Endothelial cell of umbilical vein (primary cell): ENCODE data around the gene TLE1. TPM values are rescaled to one million over a fixed set of nuclear protein-coding genes. Genes with fewer than 3 reads are reported as not detected.

Experiments used
- BruUV-seq: library from RNA; stranded (reverse); fragments of 400-500 nt; replicated peaks from 2 replicates; lab custom pipeline; 2021; lab: Mats Ljungman, UMichigan
- CTCF ChIA-PET: fragments of 300-600, 350-600 bp; sonication (Branson Sonifier 250); formaldehyde crosslinking; loops from one replicate; lab custom pipeline; 2021; ENCODE audit warnings: antibody characterized with exemption, inconsistent platforms; lab: Charles Lee
- POLR2A ChIA-PET: fragments of 300-600, 350-600 bp; sonication (Branson Sonifier 250); formaldehyde crosslinking; loops from one replicate; lab custom pipeline; 2021; ENCODE audit warnings: antibody characterized with exemption, inconsistent platforms; lab: Charles Lee
- DNase-seq: peaks from one replicate; pipeline ENCODE4 v3.0.0-alpha.2; 2011; ENCODE audit warnings: low read depth, low spot score
- FAIRE-seq: peaks from 2 replicates; lab custom pipeline; 2011; peaks lifted over from hg19 to GRCh38; lab: Jason Lieb, UNC
- H2AFZ ChIP-seq: 2 replicates; pipeline ENCODE4 v1.6.0; 2012; ENCODE audit warnings: low read depth, low read length, control low read depth, inconsistent platforms
- H3K27ac ChIP-seq: 2 replicates; pipeline ENCODE4 v1.5.1; 2011; ENCODE audit warnings: low read depth, mild to moderate bottlenecking, control low read depth, low read length, moderate library complexity; ENCODE audit not compliant: insufficient read depth
- H3K27me3 ChIP-seq, 2 experiments: 2 replicates each; pipeline versions ENCODE4 v1.6.0 to v1.6.1; 2011; ENCODE audit warnings: low read length in 2 of 2, mixed read lengths in 1 of 2; ENCODE audit not compliant: control insufficient read depth in 2 of 2, insufficient read depth in 2 of 2
- H3K36me3 ChIP-seq, 2 experiments: 2 replicates in 1 of 2; 3 replicates in 1 of 2; pipeline ENCODE4 v1.5.1; 2011; ENCODE audit warnings: low read length in 2 of 2, mild to moderate bottlenecking in 1 of 2, moderate library complexity in 1 of 2; ENCODE audit not compliant: control insufficient read depth in 2 of 2, insufficient read depth in 2 of 2; ENCODE audit errors: extremely low read depth in 1 of 2
- H3K4me1 ChIP-seq: 3 replicates; pipeline ENCODE4 v1.5.1; 2011; ENCODE audit warnings: mild to moderate bottlenecking, low read length; ENCODE audit not compliant: control insufficient read depth, insufficient read depth; ENCODE audit errors: extremely low read depth
- H3K4me2 ChIP-seq: 2 replicates; pipeline ENCODE4 v1.6.1; 2011; ENCODE audit warnings: low read length, control low read depth, mixed read lengths; ENCODE audit not compliant: insufficient read depth
- H3K4me3 ChIP-seq, 3 experiments: fragments of 200-600 bp in 1 of 3; sonication (generic), shearing (Covaris generic) in 1 of 3; replicated peaks in 1 of 3; 2 replicates each; pipeline ENCODE4 v1.5.1; 2011 to 2016; ENCODE audit warnings: control low read depth in 3 of 3, low read length in 3 of 3, mild to moderate bottlenecking in 2 of 3, inconsistent platforms in 1 of 3, low read depth in 1 of 3, moderate library complexity in 1 of 3; ENCODE audit not compliant: insufficient read depth in 1 of 3
- H3K79me2 ChIP-seq: 2 replicates; pipeline ENCODE4 v1.6.0; 2012; ENCODE audit warnings: low read length, inconsistent platforms; ENCODE audit not compliant: control insufficient read depth, insufficient read depth
- H3K9ac ChIP-seq: replicated peaks from 2 replicates; pipeline ENCODE3; 2011; ENCODE audit warnings: low read length, control low read depth; ENCODE audit not compliant: insufficient read depth; ENCODE audit errors: extremely low read depth
- H3K9me1 ChIP-seq: replicated peaks from 3 replicates; pipeline ENCODE4 v1.6.0; 2011; ENCODE audit warnings: mild to moderate bottlenecking, low read length; ENCODE audit not compliant: control insufficient read depth, insufficient read depth; ENCODE audit errors: extremely low read depth
- H3K9me3 ChIP-seq: replicated peaks from 2 replicates; pipeline ENCODE4 v1.5.1; 2012; ENCODE audit warnings: low read length, inconsistent platforms; ENCODE audit not compliant: control insufficient read depth, insufficient read depth
- H4K20me1 ChIP-seq: replicated peaks from 2 replicates; pipeline ENCODE3; 2011; ENCODE audit warnings: mild to moderate bottlenecking, low read length; ENCODE audit not compliant: control insufficient read depth, insufficient read depth; ENCODE audit errors: extremely low read depth
- FOS ChIP-seq: IDR thresholded peaks from 2 replicates; pipeline ENCODE4 v1.6.1; 2011; ENCODE audit warnings: mild to moderate bottlenecking, low read length, moderate library complexity, borderline replicate concordance; ENCODE audit not compliant: insufficient read depth
- GATA2 ChIP-seq: IDR thresholded peaks from 2 replicates; pipeline ENCODE4 v1.7.0; 2011; ENCODE audit warnings: low read depth, mild to moderate bottlenecking, moderate library complexity, mixed read lengths, low read length; ENCODE audit not compliant: insufficient read length, insufficient read depth
- POLR2A ChIP-seq: IDR thresholded peaks from 2 replicates; pipeline ENCODE4 v1.6.1; 2012; ENCODE audit warnings: low read depth, mild to moderate bottlenecking, control low read depth, low read length
- POLR2AphosphoS5 ChIP-seq: IDR thresholded peaks from 2 replicates; pipeline ENCODE4 v1.6.1; 2012; ENCODE audit warnings: low read depth, mild to moderate bottlenecking, control low read depth, low read length, moderate library complexity; ENCODE audit not compliant: insufficient read depth
- dilution Hi-C: fragments of 300-500 bp; cut with MboI; formaldehyde crosslinking; loops from one replicate; pipeline ENCODE4 v1.15.0; 2019; ENCODE audit warnings: low sequenced_read_pairs; ENCODE audit not compliant: extremely low pct_ligation_motif_present
- intact Hi-C: fragments of 100-400 bp; cut with micrococcal nuclease; formaldehyde crosslinking; loops from one replicate; pipeline ENCODE4 v1.10.0; 2022
- polyA plus RNA-seq, 4 experiments: library from polyadenylated mRNA; depleted of rRNA in 3 of 4; stranded (reverse) in 3 of 4; unstranded in 1 of 4; fragments of >200 nt; gene quantifications; 2 replicates each; pipeline versions ENCODE4 v1.2.1 to v1.2.3, GENCODE V29; 2011 to 2012; ENCODE audit warnings: missing spikeins in 1 of 4
- total RNA-seq: library from RNA; stranded (reverse); gene quantifications from 2 replicates; pipeline ENCODE4 v1.2.3, GENCODE V29; 2021

TLE1 gene
- total and polyA plus RNA-seq, 2 donors (not counting 3 experiments of a cell fraction or from before 2014, with no cell fraction given) = 55.0 to 58.2 TPM

GRCh38 chr9:81575956-81576355 lies 113.4 kb downstream of the TLE1 start:
- TF ChIP-seq POLR2A (no peak), FOS (peak; percentile 68)
- Histone ChIP-seq H3K9me1 (no peaks in the 10 kb centered on the region), H3K4me1 (peaks cover 12% of the 10 kb centered on the region), H3K9me3 (no peaks in the 10 kb centered on the region), H3K27me3 (no peaks in the 10 kb centered on the region), H3K36me3 (no peaks in the 10 kb centered on the region), H3K4me3 (no peak overlapping the region), H3K79me2 (no peaks in the 10 kb centered on the region), H4K20me1 (no peaks in the 10 kb centered on the region), H3K4me2 (no peak overlapping the region), H3K9ac (no peak overlapping the region), H2AFZ (no peak overlapping the region), H3K27ac (no peak overlapping the region)
- ChIA-PET POLR2A (interaction anchor here (0.8 kb wide), 1 partner anchor 12 kb away, joined by 3 read pairs; no protein-coding TSS in a partner anchor), CTCF (interaction anchor here (0.8 to 1.7 kb wide), 4 partner anchors 12 to 53 kb away, joined by 3 to 7 read pairs (median 4); no protein-coding TSS in a partner anchor)
- intact Hi-C loops = no loop called here
- no TSS peak for BruUV-seq
- FAIRE-seq (peak; percentile 67), DNase-seq (peak; percentile 82)
- dilution Hi-C loops = no loop called here

GRCh38 chr9:81574405-81574804 lies 114.9 kb downstream of the TLE1 start:
- intact Hi-C loops = no loop called here
- Histone ChIP-seq H3K79me2 (no peaks in the 10 kb centered on the region), H3K9me3 (no peaks in the 10 kb centered on the region), H3K9ac (no peak overlapping the region), H3K9me1 (no peaks in the 10 kb centered on the region), H3K4me2 (no peak overlapping the region), H2AFZ (no peak overlapping the region), H3K4me3 (no peak overlapping the region), H3K36me3 (no peaks in the 10 kb centered on the region), H3K27ac (no peak overlapping the region), H4K20me1 (no peaks in the 10 kb centered on the region), H3K4me1 (peaks cover 12% of the 10 kb centered on the region), H3K27me3 (no peaks in the 10 kb centered on the region)
- dilution Hi-C loops = no loop called here
- BruUV-seq = no TSS peak
- TF ChIP-seq POLR2A = no peak
- no peak for TF ChIP-seq GATA2
- no peak for TF ChIP-seq POLR2AphosphoS5
- ChIA-PET POLR2A (no interaction called here), CTCF (no interaction called here)
- no peak for FAIRE-seq
- DNase-seq = no peak
